Neural cell (in vitro differentiated cells): ENCODE data around the gene URB2. TPM values are rescaled to one million over a fixed set of nuclear protein-coding genes. Genes with fewer than 3 reads are reported as not detected.

Experiments used
- H2AFZ ChIP-seq: fragments of 200-600, 300-800 bp; sonication (generic), shearing (Covaris generic); 2 replicates; pipeline ENCODE4 v1.6.0; 2014; ENCODE audit warnings: low read depth, mild to moderate bottlenecking, antibody characterized with exemption, low read length, moderate library complexity
- H3F3A ChIP-seq: fragments of 200-600 bp; shearing (Covaris generic); 2 replicates; pipeline ENCODE4 v1.6.1; 2016; ENCODE audit warnings: mild to moderate bottlenecking, moderate library complexity, mixed read lengths, antibody characterized with exemption, low read length; ENCODE audit not compliant: insufficient read depth, poor library complexity, severe bottlenecking
- H3K27ac ChIP-seq: fragments of 200-600, 300-800 bp; sonication (generic), shearing (Covaris generic); 2 replicates; pipeline ENCODE4 v1.5.1; 2014; ENCODE audit warnings: mild to moderate bottlenecking, low read length, moderate library complexity
- H3K27me3 ChIP-seq: fragments of 300-800, 200-600 bp; sonication (generic), shearing (Covaris generic); 2 replicates; pipeline ENCODE4 v1.6.0; 2014; ENCODE audit warnings: mild to moderate bottlenecking, low read depth, low read length, moderate library complexity; ENCODE audit not compliant: insufficient read depth
- H3K36me3 ChIP-seq: fragments of 300-800, 200-600 bp; sonication (generic), shearing (Covaris generic); 2 replicates; pipeline ENCODE4 v1.5.1; 2014; ENCODE audit warnings: mild to moderate bottlenecking, antibody characterized with exemption, low read length, moderate library complexity; ENCODE audit not compliant: insufficient read depth
- H3K4me2 ChIP-seq: fragments of 300-800, 200-600 bp; sonication (generic), shearing (Covaris generic); 2 replicates; pipeline ENCODE4 v1.6.0; 2014; ENCODE audit warnings: mild to moderate bottlenecking, low read length
- H3K4me3 ChIP-seq: fragments of 300-800, 200-600 bp; sonication (generic), shearing (Covaris generic); 2 replicates; pipeline ENCODE4 v1.5.1; 2014; ENCODE audit warnings: mild to moderate bottlenecking, low read length, moderate library complexity
- H3K79me2 ChIP-seq: fragments of 200-600 bp; shearing (Covaris generic); replicated peaks from 2 replicates; pipeline ENCODE4 v1.6.0; 2014; ENCODE audit warnings: mild to moderate bottlenecking, low read length, moderate library complexity; ENCODE audit not compliant: insufficient read depth
- H3K9ac ChIP-seq: fragments of 300-800, 200-600 bp; sonication (generic), shearing (Covaris generic); 2 replicates; pipeline ENCODE4 v1.6.1; 2016; ENCODE audit warnings: mild to moderate bottlenecking, low read length, mixed read lengths
- H3K9me2 ChIP-seq: fragments of 200-600 bp; shearing (Covaris generic); 2 replicates; pipeline ENCODE4 v1.6.1; 2016; ENCODE audit warnings: mild to moderate bottlenecking, low read length, mixed read lengths; ENCODE audit not compliant: insufficient read depth
- H3K9me3 ChIP-seq: fragments of 200-600, 300-800 bp; sonication (generic), shearing (Covaris generic); 2 replicates; pipeline ENCODE4 v1.6.1; 2016; ENCODE audit warnings: mild to moderate bottlenecking, mixed run types, low read length, moderate library complexity, mixed read lengths
- H4K20me1 ChIP-seq: fragments of 200-600 bp; shearing (Covaris generic); 2 replicates; pipeline ENCODE4 v1.6.1; 2016; ENCODE audit warnings: mild to moderate bottlenecking, mixed run types; ENCODE audit not compliant: insufficient read depth
- CTCF ChIP-seq: fragments of 450-650 bp; IDR thresholded peaks from 2 replicates; pipeline ENCODE4 v1.5.1; 2014; ENCODE audit warnings: antibody characterized with exemption, mild to moderate bottlenecking, moderate library complexity; ENCODE audit not compliant: poor library complexity, severe bottlenecking
- EP300 ChIP-seq: fragments of 450-650 bp; conservative IDR thresholded peaks from 2 replicates; pipeline ENCODE4 v1.6.1; 2014; ENCODE audit warnings: antibody characterized with exemption, mild to moderate bottlenecking, moderate library complexity; ENCODE audit not compliant: poor library complexity, severe bottlenecking
- EZH2 ChIP-seq: fragments of 200-600, 300-800 bp; shearing (Covaris generic), sonication (generic); IDR thresholded peaks from 2 replicates; pipeline ENCODE4 v1.6.1; 2014; ENCODE audit warnings: antibody characterized with exemption, low read length, borderline replicate concordance, mild to moderate bottlenecking; ENCODE audit not compliant: insufficient read depth, poor library complexity, severe bottlenecking
- MXI1 ChIP-seq: fragments of 450-650 bp; conservative IDR thresholded peaks from 2 replicates; pipeline ENCODE4 v1.6.1; 2014; ENCODE audit warnings: antibody characterized with exemption, mild to moderate bottlenecking; ENCODE audit not compliant: poor library complexity, severe bottlenecking
- POLR2AphosphoS5 ChIP-seq: IDR thresholded peaks from 2 replicates; pipeline ENCODE4 v1.6.1; 2012
- RAD21 ChIP-seq: fragments of 450-650 bp; conservative IDR thresholded peaks from 2 replicates; pipeline ENCODE4 v1.6.1; 2014; ENCODE audit warnings: antibody characterized with exemption, mild to moderate bottlenecking, moderate library complexity
- SMC3 ChIP-seq: fragments of 450-650 bp; conservative IDR thresholded peaks from 2 replicates; pipeline ENCODE4 v1.6.1; 2014; ENCODE audit warnings: antibody characterized with exemption, mild to moderate bottlenecking, moderate library complexity; ENCODE audit not compliant: poor library complexity
- TAF1 ChIP-seq: IDR thresholded peaks from 2 replicates; pipeline ENCODE4 v1.6.1; 2012; ENCODE audit warnings: low read depth
- polyA plus RNA-seq: library from polyadenylated mRNA; depleted of rRNA; stranded (reverse); fragments of >200 nt; gene quantifications from 2 replicates; pipeline ENCODE4 v1.2.3, GENCODE V29; 2014
- TF ChIP-seq, protein P1 (sequence below): IDR thresholded peaks from 2 replicates; pipeline ENCODE4 v1.6.1; 2012; ENCODE audit warnings: borderline replicate concordance

Gene URB2
- polyA plus RNA-seq, 1 donor from 2014 or later = 5.7 TPM

- no peak overlapping the region for H3K27ac ChIP-seq
- H3F3A ChIP-seq = no peaks in the 10 kb centered on the region
- no peak overlapping the region for H3K4me2 ChIP-seq
- H4K20me1 ChIP-seq = no peaks in the 10 kb centered on the region
- no peak overlapping the region for H3K4me3 ChIP-seq
- H3K36me3 ChIP-seq = no peaks in the 10 kb centered on the region
- no peaks in the 10 kb centered on the region for H3K9me2 ChIP-seq
- H3K9ac ChIP-seq = no peak overlapping the region
- no peaks in the 10 kb centered on the region for H3K79me2 ChIP-seq
- H2AFZ ChIP-seq = no peak overlapping the region
- no peaks in the 10 kb centered on the region for H3K27me3 ChIP-seq
- TF ChIP-seq EP300 (no peak), RAD21 (no peak), MXI1 (no peak), CTCF (no peak), POLR2AphosphoS5 (no peak), EZH2 (no peak), SMC3 (no peak), TAF1 (no peak)
- TF ChIP-seq, protein P1, sequence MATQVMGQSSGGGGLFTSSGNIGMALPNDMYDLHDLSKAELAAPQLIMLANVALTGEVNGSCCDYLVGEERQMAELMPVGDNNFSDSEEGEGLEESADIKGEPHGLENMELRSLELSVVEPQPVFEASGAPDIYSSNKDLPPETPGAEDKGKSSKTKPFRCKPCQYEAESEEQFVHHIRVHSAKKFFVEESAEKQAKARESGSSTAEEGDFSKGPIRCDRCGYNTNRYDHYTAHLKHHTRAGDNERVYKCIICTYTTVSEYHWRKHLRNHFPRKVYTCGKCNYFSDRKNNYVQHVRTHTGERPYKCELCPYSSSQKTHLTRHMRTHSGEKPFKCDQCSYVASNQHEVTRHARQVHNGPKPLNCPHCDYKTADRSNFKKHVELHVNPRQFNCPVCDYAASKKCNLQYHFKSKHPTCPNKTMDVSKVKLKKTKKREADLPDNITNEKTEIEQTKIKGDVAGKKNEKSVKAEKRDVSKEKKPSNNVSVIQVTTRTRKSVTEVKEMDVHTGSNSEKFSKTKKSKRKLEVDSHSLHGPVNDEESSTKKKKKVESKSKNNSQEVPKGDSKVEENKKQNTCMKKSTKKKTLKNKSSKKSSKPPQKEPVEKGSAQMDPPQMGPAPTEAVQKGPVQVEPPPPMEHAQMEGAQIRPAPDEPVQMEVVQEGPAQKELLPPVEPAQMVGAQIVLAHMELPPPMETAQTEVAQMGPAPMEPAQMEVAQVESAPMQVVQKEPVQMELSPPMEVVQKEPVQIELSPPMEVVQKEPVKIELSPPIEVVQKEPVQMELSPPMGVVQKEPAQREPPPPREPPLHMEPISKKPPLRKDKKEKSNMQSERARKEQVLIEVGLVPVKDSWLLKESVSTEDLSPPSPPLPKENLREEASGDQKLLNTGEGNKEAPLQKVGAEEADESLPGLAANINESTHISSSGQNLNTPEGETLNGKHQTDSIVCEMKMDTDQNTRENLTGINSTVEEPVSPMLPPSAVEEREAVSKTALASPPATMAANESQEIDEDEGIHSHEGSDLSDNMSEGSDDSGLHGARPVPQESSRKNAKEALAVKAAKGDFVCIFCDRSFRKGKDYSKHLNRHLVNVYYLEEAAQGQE = no peak
- H3K9me3 ChIP-seq = no peaks in the 10 kb centered on the region
Observed at GRCh38 chr1:229675396-229675795, 49.3 kb downstream of the URB2 start.

GRCh38 chr1:229685149-229685548 lies 59.1 kb downstream of the URB2 start:
- Histone ChIP-seq H3K4me3 (no peak overlapping the region), H3K4me2 (no peak overlapping the region), H3K9ac (no peak overlapping the region), H3K27me3 (no peaks in the 10 kb centered on the region), H3K9me2 (no peaks in the 10 kb centered on the region), H3K79me2 (no peaks in the 10 kb centered on the region), H3K27ac (no peak overlapping the region), H3F3A (no peaks in the 10 kb centered on the region), H2AFZ (no peak overlapping the region), H4K20me1 (no peaks in the 10 kb centered on the region), H3K36me3 (no peaks in the 10 kb centered on the region), H3K9me3 (peaks cover 5% of the 10 kb centered on the region)
- TF ChIP-seq POLR2AphosphoS5 (no peak), EP300 (no peak), SMC3 (no peak), CTCF (no peak), TAF1 (no peak), MXI1 (no peak)
- TF ChIP-seq, protein P1 = no peak
